IPS-11a (cell line): ENCODE results near the gene KRT78.
"Not testable (repeated sequence)": the region's sequence is repeated elsewhere in the genome, so short reads cannot be mapped to it uniquely, and the experiment has no call there.

Experiments used
- H3K4me3 ChIP-seq: one replicate; pipeline ENCODE4 v1.5.1; 2013; ENCODE audit warnings: low read depth, low read length, control low read depth

Gene KRT78

GRCh38 chr12:52848661-52849255 lies at the start of gene KRT78:
Gene KRT78 (minus strand): TSS chr12:52848994. CDS start chr12:52848930, 64 bp downstream.
- H3K4me3 ChIP-seq = no peak within 1 kb of the TSS

- H3K4me3 ChIP-seq = no peak overlapping the region
Measured at GRCh38 chr12:52896190-52897100, 47.7 kb upstream of the KRT78 start.

- H3K4me3 ChIP-seq = no peak overlapping the region
Measured at GRCh38 chr12:52895726-52896189, 47.0 kb upstream of the KRT78 start.

- no peak overlapping the region for H3K4me3 ChIP-seq
Measured at GRCh38 chr12:52892974-52893373, 44.2 kb upstream of the KRT78 start.

GRCh38 chr12:52892207-52892852 lies 43.5 kb upstream of the KRT78 start:
- H3K4me3 ChIP-seq = no peak overlapping the region

- no peak overlapping the region for H3K4me3 ChIP-seq
Measured at GRCh38 chr12:52891044-52891443, 42.2 kb upstream of the KRT78 start.

GRCh38 chr12:52890417-52890816 lies 41.6 kb upstream of the KRT78 start:
- no peak overlapping the region for H3K4me3 ChIP-seq

GRCh38 chr12:52884526-52885293 lies 35.9 kb upstream of the KRT78 start:
- no peak overlapping the region for H3K4me3 ChIP-seq

- H3K4me3 ChIP-seq = not testable (repeated sequence)
Measured at GRCh38 chr12:52880499-52880898, 31.7 kb upstream of the KRT78 start.

- H3K4me3 ChIP-seq = no peak overlapping the region
Measured at GRCh38 chr12:52879394-52880351, 30.9 kb upstream of the KRT78 start.

- no peak overlapping the region for H3K4me3 ChIP-seq
Measured at GRCh38 chr12:52878507-52879393, 30.0 kb upstream of the KRT78 start.

GRCh38 chr12:52877242-52877641 lies 28.4 kb upstream of the KRT78 start:
- no peak overlapping the region for H3K4me3 ChIP-seq

GRCh38 chr12:52876372-52876771 lies 27.6 kb upstream of the KRT78 start:
- H3K4me3 ChIP-seq = no peak overlapping the region

GRCh38 chr12:52874573-52875435 lies 26.0 kb upstream of the KRT78 start:
- H3K4me3 ChIP-seq = peak overlapping the region; percentile 28

GRCh38 chr12:52873832-52874572 lies 25.2 kb upstream of the KRT78 start:
- peak overlapping the region; percentile 33 for H3K4me3 ChIP-seq

GRCh38 chr12:52873513-52873831 lies 24.7 kb upstream of the KRT78 start:
- no peak overlapping the region for H3K4me3 ChIP-seq

- H3K4me3 ChIP-seq = no peak overlapping the region
Measured at GRCh38 chr12:52872644-52873389, 24.0 kb upstream of the KRT78 start.
